GM12892 (cell line): Measurements from ENCODE around the gene NFATC1.

Experiments used
- POLR2A ChIP-seq: IDR thresholded peaks from 2 replicates; pipeline ENCODE4 v1.6.1; 2011; ENCODE audit warnings: low read depth, low read length, control low read depth
- POLR2AphosphoS5 ChIP-seq: IDR thresholded peaks from 2 replicates; pipeline ENCODE4 v1.6.1; 2011; ENCODE audit warnings: low read depth, low read length, control low read depth

DNA sequence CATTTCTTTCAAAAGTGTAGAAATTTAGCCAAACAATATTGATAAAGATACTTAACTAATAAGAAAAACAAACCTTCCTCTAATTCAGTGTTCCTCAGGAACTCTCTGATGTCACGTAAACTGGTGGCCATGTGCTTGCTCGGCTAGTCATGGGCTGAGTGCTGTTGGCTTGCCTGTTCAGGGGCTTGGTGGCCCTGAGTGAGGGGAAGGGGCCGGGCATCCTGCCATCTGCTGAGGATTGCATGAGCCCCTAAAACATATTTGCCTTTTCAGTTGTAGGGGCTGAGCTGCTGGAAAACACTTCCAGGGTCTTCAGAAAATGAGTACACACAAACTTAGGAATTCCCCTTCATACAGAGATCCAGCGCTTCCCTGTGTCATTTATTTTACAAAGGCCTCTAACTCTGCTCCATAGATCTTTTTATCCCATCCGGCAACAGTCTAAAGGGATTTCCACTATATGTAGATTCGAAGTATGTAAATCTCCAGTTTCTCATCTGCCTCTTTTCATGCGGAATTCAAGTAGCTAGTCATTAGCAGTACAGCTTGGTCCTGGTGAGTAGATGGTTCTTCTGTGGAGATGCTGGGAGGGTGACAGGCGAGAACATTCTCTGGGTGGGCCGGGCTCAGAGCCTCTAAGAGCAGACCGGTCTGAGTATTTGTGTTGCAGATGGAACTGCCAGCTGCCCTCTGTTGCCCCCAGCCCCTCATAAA lies 20.1 kb upstream of the NFATC1 start:
- TF ChIP-seq POLR2A (no peak), POLR2AphosphoS5 (no peak)
